GM19397 (cell line): ENCODE measurements around the gene CLOCK.

Source experiments
- ATAC-seq: cut with Tn5 transposase; IDR thresholded peaks from one replicate; pipeline ENCODE4 v1.9.1; 2021; ENCODE audit warnings: mild to moderate bottlenecking, moderate library complexity; ENCODE audit not compliant: unreplicated experiment

CLOCK gene

GRCh38 chr4:55545151-55545550, 1.6 kb downstream of the CLOCK start:
- ATAC-seq = no peak

GRCh38 chr4:55543858-55544257, 2.9 kb downstream of the CLOCK start:
- ATAC-seq = no peak

GRCh38 chr4:55540271-55540670, 6.4 kb downstream of the CLOCK start:
- no peak for ATAC-seq

- no peak for ATAC-seq
Observed at GRCh38 chr4:55539658-55540057, 7.1 kb downstream of the CLOCK start.

- ATAC-seq = no peak
Observed at GRCh38 chr4:55538531-55538930, 8.2 kb downstream of the CLOCK start.

- no peak for ATAC-seq
Observed at GRCh38 chr4:55534306-55534705, 12.4 kb downstream of the CLOCK start.

GRCh38 chr4:55530691-55531090, 16.0 kb downstream of the CLOCK start:
- no peak for ATAC-seq

- no peak for ATAC-seq
Observed at GRCh38 chr4:55530167-55530566, 16.5 kb downstream of the CLOCK start.

- no peak for ATAC-seq
Observed at GRCh38 chr4:55528491-55528890, 18.2 kb downstream of the CLOCK start.

GRCh38 chr4:55524844-55525571, 21.7 kb downstream of the CLOCK start:
- ATAC-seq = no peak

- no peak for ATAC-seq
Observed at GRCh38 chr4:55518442-55518841, 28.3 kb downstream of the CLOCK start.

- no peak for ATAC-seq
Observed at GRCh38 chr4:55517526-55518229, 29.0 kb downstream of the CLOCK start.

GRCh38 chr4:55512922-55513571, 33.7 kb downstream of the CLOCK start:
- no peak for ATAC-seq

- ATAC-seq = no peak
Observed at GRCh38 chr4:55512077-55512476, 34.6 kb downstream of the CLOCK start.

- ATAC-seq = no peak
Observed at GRCh38 chr4:55510685-55511084, 36.0 kb downstream of the CLOCK start.

GRCh38 chr4:55509266-55509665, 37.4 kb downstream of the CLOCK start:
- no peak for ATAC-seq

GRCh38 chr4:55507612-55508011, 39.1 kb downstream of the CLOCK start:
- no peak for ATAC-seq

GRCh38 chr4:55503169-55503568, 43.5 kb downstream of the CLOCK start:
- ATAC-seq = no peak

GRCh38 chr4:55500072-55500471, 46.6 kb downstream of the CLOCK start:
- ATAC-seq = no peak

GRCh38 chr4:55499495-55499894, 47.2 kb downstream of the CLOCK start:
- ATAC-seq = no peak

- no peak for ATAC-seq
Observed at GRCh38 chr4:55498051-55498450, 48.7 kb downstream of the CLOCK start.

GRCh38 chr4:55491486-55491885, 55.2 kb downstream of the CLOCK start:
- no peak for ATAC-seq
